ENCODE measurements around the gene SLC43A1. TPM values are rescaled to one million over a fixed set of nuclear protein-coding genes. Genes with fewer than 3 reads are reported as not detected.

SLC43A1 gene
- total and polyA plus RNA-seq, 3 experiments from 2014 or later, result 23.5 to 25.3 (median 24.2) TPM

GRCh38 chr11:57512646-57513451, 2.7 kb downstream of the SLC43A1 start:
- DNase-seq, result no peak
- Mint-ChIP-seq H3K36me3 (peaks cover 0 to 13% (median 0%) of the 10 kb centered on the region in 3 donors), H3K4me3 (peak overlapping the region; percentile 28 to 99 (median 90)), H3K27me3 (no peaks in the 10 kb centered on the region), H3K27ac (peak overlapping the region in 7 of 8 donors; percentile 77 to 94 (median 83)), H3K4me1 (peaks cover 29 to 44% (median 41%) of the 10 kb centered on the region in 3 donors), H3K9me3 (no peaks in the 10 kb centered on the region)
- Histone ChIP-seq H3K36me3 (ENCODE audit: insufficient read depth, low read length) (no peaks in the 10 kb centered on the region), H3K4me3 (ENCODE audit: low read length) (no peak overlapping the region), H3K27ac (ENCODE audit: low read depth, low read length) (no peak overlapping the region), H3K27me3 (ENCODE audit: insufficient read depth, low read length, poor library complexity, severe bottlenecking) (no peaks in the 10 kb centered on the region), H3K4me1 (ENCODE audit: insufficient read depth, low read length) (peaks cover 18% of the 10 kb centered on the region), H3K9me3 (ENCODE audit: low read length) (no peaks in the 10 kb centered on the region)
- ChIA-PET POLR2A (interaction anchor here (0.5 kb wide), 1 partner anchor 1024 kb away, joined by 3 read pairs; no protein-coding TSS in a partner anchor), CTCF (interaction anchor here (0.8 to 20.0 kb wide), 6 partner anchors 15 to 167 kb away, joined by 3 to 498 read pairs (median 29); partner anchors contain the start of genes RTN4RL2 and UBE2L6)

GRCh38 chr11:57511741-57512430, 3.6 kb downstream of the SLC43A1 start:
- no peaks in the 10 kb centered on the region for H3K27me3 ChIP-seq (ENCODE audit: insufficient read depth, low read length, poor library complexity, severe bottlenecking)
- no peaks in the 10 kb centered on the region for H3K9me3 ChIP-seq (ENCODE audit: low read length)
- ChIA-PET CTCF (interaction anchor here (1.4 to 2.2 kb wide), 3 partner anchors 15 to 20 kb away, joined by 4 to 15 read pairs (median 12); no protein-coding TSS in a partner anchor), POLR2A (interaction anchor here (0.5 kb wide), 1 partner anchor 13 kb away, joined by 3 read pairs; no protein-coding TSS in a partner anchor)
- Mint-ChIP-seq H3K36me3 (peaks cover 0 to 15% (median 1%) of the 10 kb centered on the region in 3 donors), H3K4me3 (peak overlapping the region in 3 of 7 donors; percentile 14 to 99 (median 15)), H3K27me3 (no peaks in the 10 kb centered on the region), H3K9me3 (no peaks in the 10 kb centered on the region), H3K27ac (peak overlapping the region in 7 of 8 donors; percentile 72 to 97 (median 80)), H3K4me1 (peaks cover 29 to 44% (median 41%) of the 10 kb centered on the region in 3 donors)
- H3K27ac ChIP-seq (ENCODE audit: low read depth, low read length), result no peak overlapping the region
- H3K36me3 ChIP-seq (ENCODE audit: insufficient read depth, low read length), result no peaks in the 10 kb centered on the region
- no peak for DNase-seq
- H3K4me3 ChIP-seq (ENCODE audit: low read length), result no peak overlapping the region
- peaks cover 18% of the 10 kb centered on the region for H3K4me1 ChIP-seq (ENCODE audit: insufficient read depth, low read length)

DNA sequence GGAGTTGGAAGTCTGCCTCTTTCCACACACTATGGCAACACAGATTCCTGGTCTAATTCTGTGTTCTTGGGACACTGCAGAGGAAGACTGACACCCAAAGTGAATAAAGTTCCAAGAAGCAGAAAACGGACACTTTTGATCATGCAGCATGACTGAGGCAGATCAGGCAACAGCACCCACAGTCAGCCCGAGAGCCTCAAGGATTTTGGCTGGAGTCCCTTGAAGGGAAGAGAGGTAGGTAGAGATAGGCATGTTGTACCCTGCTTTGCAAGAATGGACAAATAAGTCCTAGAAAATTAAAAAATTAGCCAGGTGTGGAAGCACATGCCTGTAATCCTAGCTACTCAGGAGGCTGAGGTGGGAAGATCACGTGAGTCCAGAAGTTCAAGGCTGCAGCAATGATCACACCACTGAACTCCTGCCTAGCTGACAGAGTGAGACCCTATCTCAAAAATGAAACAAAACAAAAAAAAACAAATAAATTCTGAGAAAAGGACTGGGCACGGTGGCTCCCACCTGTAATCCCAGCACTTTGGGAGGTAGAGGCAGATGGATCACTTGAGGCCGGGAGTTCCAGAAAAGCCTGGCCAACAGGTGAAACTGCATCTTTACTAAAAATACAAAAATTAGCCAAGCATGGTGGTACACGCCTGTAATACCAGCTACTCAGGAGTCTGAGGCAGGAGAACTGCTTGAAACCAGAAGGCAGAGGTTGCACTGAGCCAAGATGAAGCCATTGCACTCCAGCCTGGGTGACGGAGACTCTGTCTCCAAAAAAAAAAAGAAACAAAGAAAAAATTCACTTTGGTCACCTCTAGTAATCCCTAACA, 6.9 kb downstream of the SLC43A1 start:
- H3K27ac ChIP-seq (ENCODE audit: low read depth, low read length), result no peak overlapping the region
- POLR2A ChIA-PET, result interaction anchor here (0.7 kb wide), 1 partner anchor 26 kb away, joined by 3 read pairs; no protein-coding TSS in a partner anchor
- H3K27ac Mint-ChIP-seq, result peak overlapping the region in 2 of 8 donors; percentile 55 to 75
- no peaks in the 10 kb centered on the region for H3K36me3 ChIP-seq (ENCODE audit: insufficient read depth, low read length)
- H3K9me3 Mint-ChIP-seq, result no peaks in the 10 kb centered on the region
- DNase-seq, result no peak
- peaks cover 7% of the 10 kb centered on the region for H3K4me1 ChIP-seq (ENCODE audit: insufficient read depth, low read length)
- H3K36me3 Mint-ChIP-seq, result peaks cover 0 to 22% (median 3%) of the 10 kb centered on the region in 3 donors
- no peaks in the 10 kb centered on the region for H3K9me3 ChIP-seq (ENCODE audit: low read length)
- no peaks in the 10 kb centered on the region for H3K27me3 ChIP-seq (ENCODE audit: insufficient read depth, low read length, poor library complexity, severe bottlenecking)
- CTCF ChIA-PET, result interaction anchor here (0.6 to 3.3 kb wide), 2 partner anchors 15 to 16 kb away, joined by 3 to 18 read pairs; no protein-coding TSS in a partner anchor
- H3K4me1 Mint-ChIP-seq, result peaks cover 23 to 34% (median 30%) of the 10 kb centered on the region in 3 donors
- H3K4me3 Mint-ChIP-seq, result no peak overlapping the region
- no peak overlapping the region for H3K4me3 ChIP-seq (ENCODE audit: low read length)
- H3K27me3 Mint-ChIP-seq, result no peaks in the 10 kb centered on the region

- no peaks in the 10 kb centered on the region for H3K9me3 ChIP-seq (ENCODE audit: low read length)
- Mint-ChIP-seq H3K27ac (no peak overlapping the region), H3K4me1 (peaks cover 6 to 14% (median 10%) of the 10 kb centered on the region in 3 donors), H3K27me3 (no peaks in the 10 kb centered on the region), H3K9me3 (no peaks in the 10 kb centered on the region), H3K36me3 (peaks cover 0 to 37% (median 3%) of the 10 kb centered on the region in 3 donors), H3K4me3 (no peak overlapping the region)
- no peaks in the 10 kb centered on the region for H3K36me3 ChIP-seq (ENCODE audit: insufficient read depth, low read length)
- POLR2A ChIA-PET, result no interaction called here
- H3K27me3 ChIP-seq (ENCODE audit: insufficient read depth, low read length, poor library complexity, severe bottlenecking), result no peaks in the 10 kb centered on the region
- DNase-seq, result no peak
- CTCF ChIA-PET, result interaction anchor here (1.0 to 3.3 kb wide), 3 partner anchors 12 to 21 kb away, joined by 3 to 18 read pairs (median 7); no protein-coding TSS in a partner anchor
- no peaks in the 10 kb centered on the region for H3K4me1 ChIP-seq (ENCODE audit: insufficient read depth, low read length)
- H3K4me3 ChIP-seq (ENCODE audit: low read length), result no peak overlapping the region
- no peak overlapping the region for H3K27ac ChIP-seq (ENCODE audit: low read depth, low read length)
Measured at GRCh38 chr11:57506522-57506921, 9.0 kb downstream of the SLC43A1 start.

DNA sequence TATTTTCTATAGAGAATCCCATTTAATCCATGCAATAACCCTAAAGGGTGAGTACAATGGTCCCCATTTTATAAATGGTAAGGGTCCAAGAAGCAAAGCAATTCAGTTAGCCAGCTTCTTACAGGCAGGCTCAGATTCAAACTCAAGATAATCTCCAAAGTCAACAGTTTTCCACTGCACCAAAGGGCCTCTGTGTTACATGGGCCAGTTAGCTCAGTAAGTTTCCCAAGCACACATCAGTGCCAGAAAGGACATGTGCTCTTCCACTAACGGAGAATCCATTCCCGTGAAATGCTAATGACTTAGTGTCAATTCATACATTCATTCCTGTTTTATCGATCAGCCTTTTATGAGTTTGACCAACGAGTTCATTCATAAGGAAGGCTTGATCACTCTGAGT, 11.0 kb downstream of the SLC43A1 start:
- Histone ChIP-seq H3K27me3 (ENCODE audit: insufficient read depth, low read length, poor library complexity, severe bottlenecking) (no peaks in the 10 kb centered on the region), H3K36me3 (ENCODE audit: insufficient read depth, low read length) (no peaks in the 10 kb centered on the region), H3K4me3 (ENCODE audit: low read length) (no peak overlapping the region), H3K4me1 (ENCODE audit: insufficient read depth, low read length) (no peaks in the 10 kb centered on the region), H3K9me3 (ENCODE audit: low read length) (no peaks in the 10 kb centered on the region), H3K27ac (ENCODE audit: low read depth, low read length) (no peak overlapping the region)
- Mint-ChIP-seq H3K27ac (peak overlapping the region in 1 of 8 donors; percentile 43), H3K9me3 (no peaks in the 10 kb centered on the region), H3K4me1 (peaks cover under 1 to 7% (median 3%) of the 10 kb centered on the region in 3 donors), H3K27me3 (no peaks in the 10 kb centered on the region), H3K36me3 (peaks cover 7 to 51% (median 8%) of the 10 kb centered on the region in 3 donors), H3K4me3 (no peak overlapping the region)
- ChIA-PET POLR2A (no interaction called here), CTCF (interaction anchor here (0.8 to 1.9 kb wide), 5 partner anchors 11 to 27 kb away, joined by 3 to 10 read pairs (median 3); no protein-coding TSS in a partner anchor)
- no peak for DNase-seq

GRCh38 chr11:57502870-57503269, 12.6 kb downstream of the SLC43A1 start:
- H3K27ac Mint-ChIP-seq, result no peak overlapping the region
- Histone ChIP-seq H3K4me3 (ENCODE audit: low read length) (no peak overlapping the region), H3K27me3 (ENCODE audit: insufficient read depth, low read length, poor library complexity, severe bottlenecking) (no peaks in the 10 kb centered on the region), H3K36me3 (ENCODE audit: insufficient read depth, low read length) (no peaks in the 10 kb centered on the region), H3K4me1 (ENCODE audit: insufficient read depth, low read length) (no peaks in the 10 kb centered on the region), H3K27ac (ENCODE audit: low read depth, low read length) (no peak overlapping the region), H3K9me3 (ENCODE audit: low read length) (no peaks in the 10 kb centered on the region)
- H3K36me3 Mint-ChIP-seq, result peaks cover 7 to 57% (median 8%) of the 10 kb centered on the region in 3 donors
- peaks cover 0 to 1% (median 0%) of the 10 kb centered on the region in 3 donors for H3K4me1 Mint-ChIP-seq
- no peak for DNase-seq
- no peak overlapping the region for H3K4me3 Mint-ChIP-seq
- CTCF ChIA-PET, result interaction anchor here (1.0 to 17.0 kb wide), 4 partner anchors 10 to 24 kb away, joined by 3 to 498 read pairs (median 11); partner anchors contain the start of genes SLC43A1 and TIMM10
- H3K27me3 Mint-ChIP-seq, result no peaks in the 10 kb centered on the region
- H3K9me3 Mint-ChIP-seq, result no peaks in the 10 kb centered on the region
- POLR2A ChIA-PET, result no interaction called here

- Mint-ChIP-seq H3K4me3 (no peak overlapping the region), H3K36me3 (peaks cover 7 to 59% (median 7%) of the 10 kb centered on the region in 3 donors), H3K4me1 (peaks cover 0 to 1% (median 0%) of the 10 kb centered on the region in 3 donors), H3K27ac (peak overlapping the region in 1 of 8 donors; percentile 14), H3K9me3 (no peaks in the 10 kb centered on the region), H3K27me3 (no peaks in the 10 kb centered on the region)
- no peaks in the 10 kb centered on the region for H3K27me3 ChIP-seq (ENCODE audit: insufficient read depth, low read length, poor library complexity, severe bottlenecking)
- no peaks in the 10 kb centered on the region for H3K4me1 ChIP-seq (ENCODE audit: insufficient read depth, low read length)
- no peak overlapping the region for H3K27ac ChIP-seq (ENCODE audit: low read depth, low read length)
- H3K9me3 ChIP-seq (ENCODE audit: low read length), result no peaks in the 10 kb centered on the region
- POLR2A ChIA-PET, result no interaction called here
- DNase-seq, result no peak
- CTCF ChIA-PET, result interaction anchor here (0.6 to 17.0 kb wide), 6 partner anchors 9 to 258 kb away, joined by 3 to 498 read pairs (median 4); partner anchors contain the start of genes SLC43A1 and TIMM10
- no peaks in the 10 kb centered on the region for H3K36me3 ChIP-seq (ENCODE audit: insufficient read depth, low read length)
- H3K4me3 ChIP-seq (ENCODE audit: low read length), result no peak overlapping the region
Measured at GRCh38 chr11:57502376-57502775, 13.1 kb downstream of the SLC43A1 start.

All from CD8-positive, alpha-beta memory T cell (primary cell).